ENCODE data around the gene CYS1. TPM values are rescaled to one million over a fixed set of nuclear protein-coding genes. Genes with fewer than 3 reads are reported as not detected.

CYS1 gene
- polyA plus RNA-seq, 1 experiment = 2.5 TPM

DNA sequence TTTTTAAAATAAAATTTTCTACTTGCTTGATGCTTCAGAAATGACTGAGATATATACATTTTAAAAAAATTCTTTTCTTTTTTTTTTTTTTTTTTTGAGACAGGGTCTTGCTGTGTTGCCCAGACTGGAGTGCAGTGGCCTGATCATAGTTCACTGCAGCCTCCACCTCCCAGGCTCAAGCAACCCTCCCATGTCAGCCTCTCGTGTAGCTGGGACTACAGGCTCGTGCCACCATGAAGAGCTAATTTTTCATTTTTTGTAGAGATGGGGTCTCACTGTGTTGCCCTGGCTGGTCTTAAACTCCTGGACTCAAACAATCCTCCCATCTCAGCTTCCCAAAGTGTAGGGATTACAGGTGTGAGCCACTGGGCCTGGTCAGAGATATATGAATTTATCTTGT lies 12.9 kb downstream of the CYS1 start:
- H3K4me3 ChIP-seq (ENCODE audit: low read depth, low read length) = no peak overlapping the region
- no peak for TF ChIP-seq CTCF (IDR thresholded peaks at IDR 0.05; ENCODE audit: insufficient read depth, low read depth, low read length)
- ChIA-PET CTCF (interaction anchor here (1.7 to 9.9 kb wide), 2 partner anchors 268 to 367 kb away, joined by 5 to 192 read pairs; no protein-coding TSS in a partner anchor), POLR2A (no interaction called here)
- no peak for DNase-seq (ENCODE audit: low read depth)
- no peaks in the 10 kb centered on the region for H3K36me3 ChIP-seq (ENCODE audit: control insufficient read depth, insufficient read depth, low read length)
- H3K27me3 ChIP-seq (ENCODE audit: control insufficient read depth, insufficient read depth, low read length) = no peaks in the 10 kb centered on the region

DNA sequence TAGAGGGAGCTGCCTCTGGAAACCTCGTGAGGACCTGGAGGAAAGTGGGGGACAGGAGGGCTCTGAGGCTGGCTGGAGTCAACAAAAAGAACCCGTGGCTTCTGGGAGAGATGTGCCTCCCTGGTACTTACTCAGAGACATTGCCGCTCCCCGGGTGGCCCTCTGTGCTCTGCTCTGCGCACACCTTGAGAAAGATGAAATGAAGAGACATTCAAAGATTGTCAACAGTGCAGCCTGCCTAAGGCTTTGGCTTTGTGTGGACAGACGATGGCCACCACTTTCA lies 14.5 kb downstream of the CYS1 start:
- ChIA-PET POLR2A (no interaction called here), CTCF (interaction anchor here (0.5 to 9.9 kb wide), 3 partner anchors 9 to 369 kb away, joined by 3 to 192 read pairs (median 4); no protein-coding TSS in a partner anchor)
- no peaks in the 10 kb centered on the region; the same call in 1 of the 2 replicates for H3K27me3 ChIP-seq (ENCODE audit: control insufficient read depth, insufficient read depth, low read length)
- TF ChIP-seq CTCF (IDR thresholded peaks at IDR 0.05; ENCODE audit: insufficient read depth, low read depth, low read length) = no peak
- H3K4me3 ChIP-seq (ENCODE audit: low read depth, low read length) = no peak overlapping the region
- DNase-seq (ENCODE audit: low read depth) = no peak
- no peaks in the 10 kb centered on the region for H3K36me3 ChIP-seq (ENCODE audit: control insufficient read depth, insufficient read depth, low read length)

DNA sequence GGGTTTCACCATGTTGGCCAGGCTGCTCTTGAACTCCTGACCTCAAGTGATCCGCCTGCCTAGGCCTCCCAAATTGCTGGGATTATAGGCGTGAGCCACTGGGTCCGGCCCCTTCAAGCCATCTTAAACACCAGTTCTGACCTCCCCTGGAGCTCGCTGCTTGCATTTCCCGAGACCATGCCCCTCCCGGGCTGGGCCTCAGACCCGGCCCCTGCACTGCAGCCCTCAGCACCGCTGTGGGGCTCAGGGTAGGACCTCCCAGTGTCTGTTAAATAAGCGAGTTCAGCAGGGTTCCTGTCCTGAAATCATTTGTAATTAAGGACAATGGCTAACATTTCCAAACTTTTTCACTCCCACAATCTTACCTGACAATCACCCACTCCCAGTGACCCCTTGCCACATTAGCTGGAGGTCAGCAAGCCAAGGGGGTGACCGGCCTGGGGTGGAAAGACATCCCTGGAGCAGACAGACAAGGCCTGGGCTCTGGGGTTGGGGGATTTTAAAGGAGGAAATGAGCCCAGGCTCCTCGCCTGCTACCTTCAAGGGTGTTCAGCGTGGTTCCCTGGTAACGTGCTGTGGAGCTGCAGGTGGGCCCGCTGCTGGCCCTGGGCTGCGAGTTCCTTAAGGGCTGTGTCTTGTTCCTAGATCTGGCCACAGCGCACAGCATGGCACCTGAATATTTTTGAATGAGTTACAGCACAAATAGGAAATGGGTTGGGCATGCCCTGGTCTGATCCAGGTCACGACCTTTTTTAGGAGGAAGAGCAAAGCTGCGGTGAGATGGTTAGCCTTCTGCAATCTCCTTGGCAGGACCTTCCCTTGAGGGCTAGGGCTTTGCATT lies 15.1 kb downstream of the CYS1 start:
- H3K36me3 ChIP-seq (ENCODE audit: control insufficient read depth, insufficient read depth, low read length) = no peaks in the 10 kb centered on the region
- no peak for DNase-seq (ENCODE audit: low read depth)
- ChIA-PET POLR2A (no interaction called here), CTCF (interaction anchor here (0.5 to 9.9 kb wide), 4 partner anchors 7 to 370 kb away, joined by 3 to 192 read pairs (median 4); no protein-coding TSS in a partner anchor)
- no peaks in the 10 kb centered on the region; the same call in 1 of the 2 replicates for H3K27me3 ChIP-seq (ENCODE audit: control insufficient read depth, insufficient read depth, low read length)
- TF ChIP-seq CTCF (IDR thresholded peaks at IDR 0.05; ENCODE audit: insufficient read depth, low read depth, low read length) = no peak
- no peak overlapping the region for H3K4me3 ChIP-seq (ENCODE audit: low read depth, low read length)

DNA sequence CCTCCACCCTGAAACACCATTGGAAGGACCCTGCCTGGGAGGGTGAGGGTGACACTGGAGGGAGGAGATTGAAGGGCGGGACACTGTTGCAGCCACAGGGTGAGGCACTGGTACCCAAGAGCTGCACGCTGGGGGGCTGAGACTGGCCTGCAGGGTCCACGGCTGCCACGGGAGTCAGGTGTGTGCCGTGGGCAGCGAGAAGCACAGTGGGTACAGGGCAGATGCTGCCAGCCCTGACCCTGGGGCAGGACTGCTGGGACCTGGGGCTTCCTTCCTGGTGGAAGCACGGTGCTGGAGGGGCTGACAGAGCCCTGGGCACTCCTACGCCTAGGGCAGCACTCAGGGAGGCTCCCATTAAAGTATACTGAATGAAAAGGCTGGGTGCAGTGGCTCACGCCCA lies 16.6 kb downstream of the CYS1 start:
- H3K27me3 ChIP-seq (ENCODE audit: control insufficient read depth, insufficient read depth, low read length) = no peaks in the 10 kb centered on the region; the same call in 1 of the 2 replicates
- H3K4me3 ChIP-seq (ENCODE audit: low read depth, low read length) = no peak overlapping the region
- DNase-seq (ENCODE audit: low read depth) = no peak
- H3K36me3 ChIP-seq (ENCODE audit: control insufficient read depth, insufficient read depth, low read length) = no peaks in the 10 kb centered on the region
- CTCF ChIA-PET = interaction anchor here (0.6 to 1.6 kb wide), 2 partner anchors 8 to 9 kb away, joined by 3 to 4 read pairs; no protein-coding TSS in a partner anchor
- TF ChIP-seq CTCF (IDR thresholded peaks at IDR 0.05; ENCODE audit: insufficient read depth, low read depth, low read length) = no peak
- POLR2A ChIA-PET = no interaction called here

DNA sequence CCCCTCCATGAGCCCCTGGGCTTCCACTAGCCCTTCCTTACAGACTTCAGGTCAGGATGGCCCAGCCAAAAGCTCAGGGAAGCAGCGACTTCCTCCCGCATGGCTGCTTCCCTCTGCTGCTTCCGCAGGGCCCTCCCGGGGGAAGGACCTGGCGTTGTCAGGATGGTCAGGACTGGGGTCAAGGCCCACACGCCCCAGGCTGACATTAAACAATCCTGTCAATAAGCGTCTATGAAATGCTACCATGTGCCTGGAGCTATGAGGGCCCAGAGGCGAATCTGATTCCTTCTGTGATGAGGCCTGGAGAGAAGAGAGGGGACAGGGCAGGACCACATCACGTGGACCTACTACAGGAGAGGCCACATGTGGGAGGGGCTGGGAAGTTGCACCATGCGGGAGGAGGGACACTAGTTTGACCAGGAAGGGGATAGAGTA lies 17.3 kb downstream of the CYS1 start:
- CTCF ChIA-PET = interaction anchor here (0.6 to 0.8 kb wide), 2 partner anchors 9 to 10 kb away, joined by 3 read pairs; no protein-coding TSS in a partner anchor
- Histone ChIP-seq H3K27me3 (ENCODE audit: control insufficient read depth, insufficient read depth, low read length) (no peaks in the 10 kb centered on the region; the same call in 1 of the 2 replicates), H3K36me3 (ENCODE audit: control insufficient read depth, insufficient read depth, low read length) (no peaks in the 10 kb centered on the region), H3K4me3 (ENCODE audit: low read depth, low read length) (no peak overlapping the region)
- POLR2A ChIA-PET = no interaction called here
- TF ChIP-seq CTCF (IDR thresholded peaks at IDR 0.05; ENCODE audit: insufficient read depth, low read depth, low read length) = no peak
- DNase-seq (ENCODE audit: low read depth) = no peak

All from BJ (cell line).